ENCODE measurements around the gene BLCAP.

Gene BLCAP

GRCh38 chr20:37531856-37532255, 4.2 kb upstream of the BLCAP start:
- no peaks in the 10 kb centered on the region for H3K9me3 ChIP-seq (ENCODE audit: control insufficient read depth in 1 of 2, low read length in 2 of 2)
- no peak overlapping the region for H3K27ac ChIP-seq (ENCODE audit: low read depth, low read length)

GRCh38 chr20:37530696-37531095, 3.0 kb upstream of the BLCAP start:
- no peak overlapping the region for H3K4me3 ChIP-seq (ENCODE audit: low read depth in 1 of 2, low read length in 2 of 2)
- peaks cover 30 to 31% of the 10 kb centered on the region in 2 donors for H3K4me1 ChIP-seq (ENCODE audit: control insufficient read depth in 1 of 2, insufficient read depth in 2 of 2, low read length in 2 of 2)
- H3K9me3 ChIP-seq (ENCODE audit: control insufficient read depth in 1 of 2, low read length in 2 of 2): no peaks in the 10 kb centered on the region
- H3K27me3 ChIP-seq (ENCODE audit: control insufficient read depth in 1 of 2, insufficient read depth in 2 of 2, low read length in 2 of 2): no peaks in the 10 kb centered on the region
- no peak overlapping the region for H3K27ac ChIP-seq (ENCODE audit: low read depth, low read length)
- H3K36me3 ChIP-seq (ENCODE audit: control insufficient read depth in 1 of 2, insufficient read depth in 2 of 2, low read length in 2 of 2): no peaks in the 10 kb centered on the region
- no peak overlapping the region for H3K9ac ChIP-seq (ENCODE audit: low read depth in 1 of 2, low read length in 2 of 2)

More at GRCh38 chr20:37531856-37532255, 4.2 kb upstream of the BLCAP start:
- Histone ChIP-seq H3K36me3 (ENCODE audit: control insufficient read depth in 1 of 2, insufficient read depth in 2 of 2, low read length in 2 of 2) (no peaks in the 10 kb centered on the region), H3K27me3 (ENCODE audit: control insufficient read depth in 1 of 2, insufficient read depth in 2 of 2, low read length in 2 of 2) (no peaks in the 10 kb centered on the region), H3K4me1 (ENCODE audit: control insufficient read depth in 1 of 2, insufficient read depth in 2 of 2, low read length in 2 of 2) (peaks cover 26 to 34% of the 10 kb centered on the region in 2 donors), H3K9ac (ENCODE audit: low read depth in 1 of 2, low read length in 2 of 2) (no peak overlapping the region), H3K4me3 (ENCODE audit: low read depth in 1 of 2, low read length in 2 of 2) (no peak overlapping the region)

- H3K9ac ChIP-seq (ENCODE audit: low read depth in 1 of 2, low read length in 2 of 2): no peak overlapping the region
Observed at GRCh38 chr20:37529968-37530600, 2.4 kb upstream of the BLCAP start.

DNA sequence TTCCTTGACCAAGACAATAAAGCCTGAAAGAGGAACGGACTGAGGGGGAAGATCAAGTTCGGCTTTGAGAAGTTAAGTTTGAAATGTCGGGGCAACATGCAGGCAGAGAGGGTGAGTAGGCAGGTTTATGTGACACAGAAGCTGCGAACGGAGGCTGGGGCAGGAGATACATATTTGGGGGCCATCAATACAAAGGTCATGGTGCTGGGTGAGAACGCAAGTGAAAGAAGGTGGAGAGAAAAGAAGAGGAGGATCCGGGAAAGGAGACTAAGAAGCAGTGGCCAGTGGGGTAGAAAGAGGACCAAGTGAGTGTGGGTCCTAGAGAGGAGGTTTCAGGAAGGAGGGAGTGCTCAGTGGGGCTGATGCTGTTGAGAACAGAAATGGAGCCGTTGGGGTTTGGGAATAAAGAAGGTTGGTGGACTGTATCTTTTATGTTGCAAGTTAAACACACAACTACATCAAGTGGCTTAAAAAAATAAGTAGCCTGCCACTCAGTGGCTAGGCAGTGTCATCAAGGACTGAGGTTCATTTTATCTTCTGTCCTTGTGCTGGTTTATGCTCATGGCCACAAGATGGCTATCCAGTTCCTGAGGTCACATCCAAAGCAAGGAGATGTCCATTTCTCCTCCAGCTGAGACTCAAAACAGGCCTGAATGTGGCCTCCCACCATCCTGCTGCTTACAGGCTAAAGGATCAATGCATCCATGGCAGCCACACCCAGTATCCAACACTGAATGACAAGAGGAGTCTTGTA, 1.7 kb upstream of the BLCAP start:
- Histone ChIP-seq H3K27ac (ENCODE audit: low read depth, low read length) (no peak overlapping the region), H3K9me3 (ENCODE audit: control insufficient read depth in 1 of 2, low read length in 2 of 2) (no peaks in the 10 kb centered on the region), H3K4me3 (ENCODE audit: low read depth in 1 of 2, low read length in 2 of 2) (no peak overlapping the region), H3K36me3 (ENCODE audit: control insufficient read depth in 1 of 2, insufficient read depth in 2 of 2, low read length in 2 of 2) (no peaks in the 10 kb centered on the region), H3K4me1 (ENCODE audit: control insufficient read depth in 1 of 2, insufficient read depth in 2 of 2, low read length in 2 of 2) (peaks cover 33 to 34% of the 10 kb centered on the region in 2 donors), H3K27me3 (ENCODE audit: control insufficient read depth in 1 of 2, insufficient read depth in 2 of 2, low read length in 2 of 2) (no peaks in the 10 kb centered on the region), H3K9ac (ENCODE audit: low read depth in 1 of 2, low read length in 2 of 2) (no peak overlapping the region)

More at GRCh38 chr20:37529968-37530600, 2.4 kb upstream of the BLCAP start:
- Histone ChIP-seq H3K4me3 (ENCODE audit: low read depth in 1 of 2, low read length in 2 of 2) (no peak overlapping the region), H3K36me3 (ENCODE audit: control insufficient read depth in 1 of 2, insufficient read depth in 2 of 2, low read length in 2 of 2) (no peaks in the 10 kb centered on the region), H3K27ac (ENCODE audit: low read depth, low read length) (no peak overlapping the region), H3K9me3 (ENCODE audit: control insufficient read depth in 1 of 2, low read length in 2 of 2) (no peaks in the 10 kb centered on the region), H3K27me3 (ENCODE audit: control insufficient read depth in 1 of 2, insufficient read depth in 2 of 2, low read length in 2 of 2) (no peaks in the 10 kb centered on the region), H3K4me1 (ENCODE audit: control insufficient read depth in 1 of 2, insufficient read depth in 2 of 2, low read length in 2 of 2) (peaks cover 31 to 32% of the 10 kb centered on the region in 2 donors)

- Histone ChIP-seq H3K9ac (ENCODE audit: low read depth in 1 of 2, low read length in 2 of 2) (peak overlapping the region; percentile 87 to 98), H3K27ac (ENCODE audit: low read depth, low read length) (peak overlapping the region; percentile 94), H3K4me3 (ENCODE audit: low read depth in 1 of 2, low read length in 2 of 2) (peak overlapping the region; percentile 96 to 99), H3K4me1 (ENCODE audit: control insufficient read depth in 1 of 2, insufficient read depth in 2 of 2, low read length in 2 of 2) (peaks cover 40% of the 10 kb centered on the region in 2 donors), H3K9me3 (ENCODE audit: control insufficient read depth in 1 of 2, low read length in 2 of 2) (no peaks in the 10 kb centered on the region), H3K27me3 (ENCODE audit: control insufficient read depth in 1 of 2, insufficient read depth in 2 of 2, low read length in 2 of 2) (no peaks in the 10 kb centered on the region), H3K36me3 (ENCODE audit: control insufficient read depth in 1 of 2, insufficient read depth in 2 of 2, low read length in 2 of 2) (no peaks in the 10 kb centered on the region)
Observed at GRCh38 chr20:37528446-37529213, 954 bp upstream of the BLCAP start.

DNA sequence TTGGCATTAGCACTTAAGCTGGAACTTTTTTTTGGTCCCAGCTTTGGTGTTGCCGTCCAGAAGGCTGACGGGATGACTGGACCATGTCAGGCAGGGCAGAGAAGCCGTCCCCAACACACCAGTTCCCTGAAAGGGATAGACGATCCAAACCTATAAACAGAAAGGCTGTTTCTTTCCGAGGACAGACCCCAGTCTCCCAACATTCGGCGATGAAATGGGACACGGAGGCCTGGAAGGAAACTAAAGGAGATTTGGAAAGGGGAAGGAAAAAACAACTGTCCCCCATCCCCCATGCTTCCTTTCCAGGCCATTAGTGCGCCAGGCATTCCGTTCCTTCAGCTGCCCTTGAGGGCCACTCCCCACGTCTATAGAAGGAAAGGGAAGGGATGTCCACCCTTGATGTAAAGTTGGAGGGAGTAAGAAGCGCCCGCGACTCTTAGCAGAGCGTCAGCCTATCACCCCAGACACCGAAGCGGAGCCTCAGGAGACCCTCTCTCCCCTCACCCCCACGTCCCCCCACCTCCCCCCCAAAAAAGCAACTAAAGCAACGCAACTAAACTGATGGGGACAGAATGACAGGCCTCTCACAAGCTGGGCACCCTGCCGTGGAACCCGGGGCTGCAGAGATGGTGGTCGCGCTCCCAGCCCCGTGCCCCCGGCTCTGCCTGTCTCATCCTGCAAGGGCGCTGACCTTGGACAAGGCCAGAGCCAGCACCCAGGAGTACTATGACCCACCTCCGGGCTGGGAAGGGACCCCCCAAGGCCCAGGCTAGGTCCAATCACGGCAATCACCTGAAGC, 638 bp downstream of the BLCAP start:
- Histone ChIP-seq H3K4me3 (ENCODE audit: low read depth in 1 of 2, low read length in 2 of 2) (peak overlapping the region; percentile 96 to 99), H3K27ac (ENCODE audit: low read depth, low read length) (peak overlapping the region; percentile 94), H3K4me1 (ENCODE audit: control insufficient read depth in 1 of 2, insufficient read depth in 2 of 2, low read length in 2 of 2) (peaks cover 45 to 50% of the 10 kb centered on the region in 2 donors), H3K27me3 (ENCODE audit: control insufficient read depth in 1 of 2, insufficient read depth in 2 of 2, low read length in 2 of 2) (no peaks in the 10 kb centered on the region), H3K9me3 (ENCODE audit: control insufficient read depth in 1 of 2, low read length in 2 of 2) (no peaks in the 10 kb centered on the region), H3K36me3 (ENCODE audit: control insufficient read depth in 1 of 2, insufficient read depth in 2 of 2, low read length in 2 of 2) (no peaks in the 10 kb centered on the region), H3K9ac (ENCODE audit: low read depth in 1 of 2, low read length in 2 of 2) (peak overlapping the region; percentile 87 to 98)

DNA sequence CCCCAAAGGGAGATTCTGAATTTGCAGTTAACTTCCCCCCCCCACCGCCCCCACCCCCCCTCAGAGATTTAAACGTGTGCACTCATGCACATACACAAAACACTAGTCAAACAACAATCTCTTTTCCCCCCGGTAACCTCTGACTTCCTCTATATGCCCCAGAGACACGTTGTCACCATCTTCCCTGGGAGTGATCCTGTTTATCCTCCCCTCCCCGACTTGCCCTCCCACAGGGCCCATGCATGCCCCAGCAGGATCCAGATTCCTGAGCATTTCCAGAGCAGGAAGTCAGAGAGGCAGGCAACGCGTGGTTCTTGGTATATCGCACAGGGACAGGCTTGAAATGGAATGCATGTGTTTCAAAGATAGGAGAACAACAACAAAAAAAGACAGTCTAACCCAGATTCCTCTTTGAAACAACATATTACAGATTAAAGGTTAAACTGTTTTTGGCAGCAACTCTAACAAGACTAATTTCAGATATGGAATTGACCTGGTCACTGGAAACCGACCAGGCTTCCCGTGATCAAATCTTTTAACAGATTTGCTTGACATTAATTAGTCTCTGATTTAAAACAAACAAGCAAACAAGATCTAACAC, 1.3 kb downstream of the BLCAP start:
- Histone ChIP-seq H3K27me3 (ENCODE audit: control insufficient read depth in 1 of 2, insufficient read depth in 2 of 2, low read length in 2 of 2) (no peaks in the 10 kb centered on the region), H3K9me3 (ENCODE audit: control insufficient read depth in 1 of 2, low read length in 2 of 2) (no peaks in the 10 kb centered on the region), H3K27ac (ENCODE audit: low read depth, low read length) (peak overlapping the region; percentile 94), H3K4me3 (ENCODE audit: low read depth in 1 of 2, low read length in 2 of 2) (peak overlapping the region; percentile 96 to 99), H3K9ac (ENCODE audit: low read depth in 1 of 2, low read length in 2 of 2) (peak overlapping the region; percentile 87 to 98), H3K36me3 (ENCODE audit: control insufficient read depth in 1 of 2, insufficient read depth in 2 of 2, low read length in 2 of 2) (peaks cover 0 to under 1% of the 10 kb centered on the region in 2 donors), H3K4me1 (ENCODE audit: control insufficient read depth in 1 of 2, insufficient read depth in 2 of 2, low read length in 2 of 2) (peaks cover 45 to 50% of the 10 kb centered on the region in 2 donors)

DNA sequence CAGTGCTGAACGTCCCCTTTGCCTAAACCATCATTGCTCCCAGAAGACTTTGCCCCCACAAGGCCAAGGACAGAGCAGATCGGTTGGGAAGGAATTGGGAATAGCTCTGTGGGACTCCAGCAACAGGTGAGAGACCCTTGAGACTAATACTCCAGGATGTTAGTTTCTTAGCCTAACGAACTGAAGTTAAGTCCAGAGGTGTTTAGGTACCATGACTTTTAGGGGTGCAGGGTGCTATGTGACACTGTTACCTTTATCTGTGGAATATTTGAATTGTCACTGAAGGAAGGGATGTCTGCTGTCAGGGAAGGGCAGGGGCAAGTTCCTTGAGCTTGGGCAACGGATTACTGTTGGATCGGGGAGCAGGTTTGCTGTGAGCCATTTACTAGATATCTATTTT, 1.9 kb downstream of the BLCAP start:
- peak overlapping the region; percentile 96 to 99 for H3K4me3 ChIP-seq (ENCODE audit: low read depth in 1 of 2, low read length in 2 of 2)
- no peak overlapping the region for H3K9ac ChIP-seq (ENCODE audit: low read depth in 1 of 2, low read length in 2 of 2)
- H3K4me1 ChIP-seq (ENCODE audit: control insufficient read depth in 1 of 2, insufficient read depth in 2 of 2, low read length in 2 of 2): peaks cover 45 to 50% of the 10 kb centered on the region in 2 donors

More for the DNA sequence above, 1.9 kb downstream of the BLCAP start:
- Histone ChIP-seq H3K27me3 (ENCODE audit: control insufficient read depth in 1 of 2, insufficient read depth in 2 of 2, low read length in 2 of 2) (no peaks in the 10 kb centered on the region), H3K27ac (ENCODE audit: low read depth, low read length) (no peak overlapping the region), H3K36me3 (ENCODE audit: control insufficient read depth in 1 of 2, insufficient read depth in 2 of 2, low read length in 2 of 2) (peaks cover 0 to 6% of the 10 kb centered on the region in 2 donors), H3K9me3 (ENCODE audit: control insufficient read depth in 1 of 2, low read length in 2 of 2) (no peaks in the 10 kb centered on the region)

Measured in duodenal mucosa (tissue), 2 donors.